Cardiac muscle cell (in vitro differentiated cells and primary cell): ENCODE results near the gene BNC2. TPM values are rescaled to one million over a fixed set of nuclear protein-coding genes. Genes with fewer than 3 reads are reported as not detected.

ENCODE experiments used
- DNase-seq, 2 donors: peaks; one replicate each; pipeline versions ENCODE4 v3.0.0 to v3.0.0-alpha.2; 2010 to 2017; ENCODE audit warnings: low read depth in 1 of 2, low spot score in 1 of 2
- H3K27ac ChIP-seq: fragments of 200-600 bp; sonication (generic); 2 replicates; pipeline ENCODE4 v1.5.1; 2016
- H3K27me3 ChIP-seq: fragments of 200-600 bp; sonication (generic); 2 replicates; pipeline ENCODE4 v1.6.0; 2016; ENCODE audit warnings: control low read depth
- H3K36me3 ChIP-seq: fragments of 200-600 bp; sonication (generic); 2 replicates; pipeline ENCODE4 v1.5.1; 2016; ENCODE audit warnings: control low read depth
- H3K4me1 ChIP-seq: fragments of 200-600 bp; sonication (generic); 2 replicates; pipeline ENCODE4 v1.8.1; 2017; ENCODE audit warnings: low read depth, mild to moderate bottlenecking, mixed run types
- H3K4me3 ChIP-seq: fragments of 200-600 bp; sonication (generic); 2 replicates; pipeline ENCODE4 v1.5.1; 2016; ENCODE audit warnings: mild to moderate bottlenecking
- H3K9me3 ChIP-seq: fragments of 200-600 bp; sonication (generic); 2 replicates; pipeline ENCODE4 v1.5.1; 2017; ENCODE audit warnings: low read depth, mild to moderate bottlenecking, control low read depth
- polyA plus RNA-seq: library from polyadenylated mRNA; unstranded; fragments of >200 nt; fragmentation: Nextera tagmentation; extraction: Ambion mirVana; gene quantifications from 2 replicates; pipeline ENCODE4 v1.2.1, GENCODE V29; 2016
- total RNA-seq: library from RNA; depleted of rRNA; stranded (reverse); fragments of >200 nt; gene quantifications from 2 replicates; pipeline ENCODE4 v1.2.3, GENCODE V29; 2016
- TF ChIP-seq, protein P1 (sequence below): IDR thresholded peaks from 2 replicates; pipeline ENCODE4 v1.5.1; 2012; ENCODE audit warnings: low read depth, mild to moderate bottlenecking, low read length

The BNC2 gene
- total and polyA plus RNA-seq, 2 experiments from 2014 or later: 0.54 to 0.55 TPM

DNA sequence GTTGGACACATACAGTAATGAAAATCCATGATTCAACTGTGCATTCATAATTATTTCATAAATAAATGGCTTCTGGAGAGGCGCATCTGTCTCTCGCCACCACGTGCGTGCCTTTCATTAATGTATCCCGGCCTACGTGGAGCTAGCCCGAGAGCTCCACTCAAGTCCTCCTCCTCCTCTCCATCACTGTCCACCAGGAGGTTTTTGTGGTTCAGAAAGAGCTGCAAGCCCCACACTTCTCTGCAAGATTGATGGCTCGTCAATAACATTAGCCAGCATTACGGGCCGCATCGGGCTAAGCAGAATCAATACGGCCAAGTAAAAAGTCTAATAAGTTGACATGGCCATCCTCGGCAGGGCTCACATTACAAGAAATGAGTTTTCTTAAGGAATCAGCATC, 499.8 kb downstream of the BNC2 start:
- H3K4me1 ChIP-seq: no peaks in the 10 kb centered on the region
- H3K9me3 ChIP-seq: peaks cover 3% of the 10 kb centered on the region
- no peaks in the 10 kb centered on the region for H3K27me3 ChIP-seq
- no peak overlapping the region for H3K27ac ChIP-seq
- no peak for DNase-seq
- H3K36me3 ChIP-seq: no peaks in the 10 kb centered on the region
- no peak overlapping the region for H3K4me3 ChIP-seq
- TF ChIP-seq, protein P1, sequence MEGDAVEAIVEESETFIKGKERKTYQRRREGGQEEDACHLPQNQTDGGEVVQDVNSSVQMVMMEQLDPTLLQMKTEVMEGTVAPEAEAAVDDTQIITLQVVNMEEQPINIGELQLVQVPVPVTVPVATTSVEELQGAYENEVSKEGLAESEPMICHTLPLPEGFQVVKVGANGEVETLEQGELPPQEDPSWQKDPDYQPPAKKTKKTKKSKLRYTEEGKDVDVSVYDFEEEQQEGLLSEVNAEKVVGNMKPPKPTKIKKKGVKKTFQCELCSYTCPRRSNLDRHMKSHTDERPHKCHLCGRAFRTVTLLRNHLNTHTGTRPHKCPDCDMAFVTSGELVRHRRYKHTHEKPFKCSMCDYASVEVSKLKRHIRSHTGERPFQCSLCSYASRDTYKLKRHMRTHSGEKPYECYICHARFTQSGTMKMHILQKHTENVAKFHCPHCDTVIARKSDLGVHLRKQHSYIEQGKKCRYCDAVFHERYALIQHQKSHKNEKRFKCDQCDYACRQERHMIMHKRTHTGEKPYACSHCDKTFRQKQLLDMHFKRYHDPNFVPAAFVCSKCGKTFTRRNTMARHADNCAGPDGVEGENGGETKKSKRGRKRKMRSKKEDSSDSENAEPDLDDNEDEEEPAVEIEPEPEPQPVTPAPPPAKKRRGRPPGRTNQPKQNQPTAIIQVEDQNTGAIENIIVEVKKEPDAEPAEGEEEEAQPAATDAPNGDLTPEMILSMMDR: no peak

DNA sequence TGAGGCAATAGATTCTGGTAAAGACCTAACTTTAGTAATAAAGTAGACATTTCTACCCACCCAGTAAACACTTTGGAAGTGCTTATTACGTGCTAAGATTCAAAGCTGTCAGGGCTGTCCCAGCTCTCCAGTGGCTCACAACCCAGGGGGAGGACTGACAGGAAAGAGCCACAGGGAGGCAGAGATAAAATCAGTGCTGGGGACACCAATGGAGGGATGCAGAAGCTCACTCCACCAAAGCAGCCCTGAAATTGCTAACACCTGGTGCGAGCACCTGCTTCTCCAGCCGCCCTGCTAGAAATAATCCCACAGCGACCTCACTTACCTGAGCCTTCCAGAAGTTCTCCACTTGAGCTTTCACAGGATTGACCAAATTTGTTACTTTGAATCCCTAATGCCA, 501.0 kb downstream of the BNC2 start:
- Histone ChIP-seq H3K36me3 (no peaks in the 10 kb centered on the region), H3K4me1 (no peaks in the 10 kb centered on the region), H3K4me3 (no peak overlapping the region), H3K27me3 (no peaks in the 10 kb centered on the region), H3K9me3 (no peaks in the 10 kb centered on the region), H3K27ac (no peak overlapping the region)
- no peak for DNase-seq
- TF ChIP-seq, protein P1: no peak

DNA sequence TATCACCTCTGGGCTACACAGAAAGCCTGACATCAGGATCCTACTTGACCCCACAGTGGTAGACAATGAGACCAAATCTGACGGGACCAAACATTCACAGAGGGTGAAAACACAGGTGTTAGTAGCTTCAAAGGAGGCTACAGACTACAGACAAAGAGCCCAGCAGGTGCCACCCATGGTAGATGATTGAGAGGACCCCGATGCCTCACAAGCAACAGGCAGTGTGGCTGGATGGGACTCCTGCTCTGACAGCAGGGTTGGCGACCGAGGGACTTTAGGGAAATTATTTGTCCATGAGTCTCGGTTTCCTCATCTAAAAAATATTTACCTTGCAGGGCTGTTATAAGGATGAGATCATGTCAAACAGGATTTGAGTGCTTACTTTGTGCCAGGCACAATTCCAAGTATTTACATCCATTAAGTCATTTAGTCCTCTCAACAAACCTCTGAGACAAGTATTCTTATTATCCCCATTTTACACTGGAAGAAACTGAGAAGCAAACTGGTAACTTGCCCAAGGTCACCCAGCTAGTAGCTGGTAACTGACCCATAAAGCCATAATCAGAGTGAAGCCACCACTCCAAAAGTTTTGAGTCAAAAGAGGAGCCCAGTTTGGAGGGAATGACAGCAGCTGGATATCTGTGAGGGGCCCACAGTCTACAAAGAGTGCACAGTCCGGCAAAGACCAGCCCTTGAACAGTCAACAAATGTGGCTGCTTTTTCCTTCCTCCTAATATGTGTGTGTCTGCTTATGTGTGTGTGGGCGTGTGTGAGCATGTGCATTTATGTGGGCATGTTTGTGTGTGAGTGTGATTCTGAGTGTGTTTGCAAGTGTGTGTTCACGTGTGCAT, 502.0 kb downstream of the BNC2 start:
- no peak overlapping the region for H3K4me3 ChIP-seq
- H3K27me3 ChIP-seq: no peaks in the 10 kb centered on the region
- TF ChIP-seq, protein P1: no peak
- H3K4me1 ChIP-seq: no peaks in the 10 kb centered on the region
- no peak overlapping the region for H3K27ac ChIP-seq
- H3K36me3 ChIP-seq: no peaks in the 10 kb centered on the region
- H3K9me3 ChIP-seq: no peaks in the 10 kb centered on the region
- DNase-seq: no peak

DNA sequence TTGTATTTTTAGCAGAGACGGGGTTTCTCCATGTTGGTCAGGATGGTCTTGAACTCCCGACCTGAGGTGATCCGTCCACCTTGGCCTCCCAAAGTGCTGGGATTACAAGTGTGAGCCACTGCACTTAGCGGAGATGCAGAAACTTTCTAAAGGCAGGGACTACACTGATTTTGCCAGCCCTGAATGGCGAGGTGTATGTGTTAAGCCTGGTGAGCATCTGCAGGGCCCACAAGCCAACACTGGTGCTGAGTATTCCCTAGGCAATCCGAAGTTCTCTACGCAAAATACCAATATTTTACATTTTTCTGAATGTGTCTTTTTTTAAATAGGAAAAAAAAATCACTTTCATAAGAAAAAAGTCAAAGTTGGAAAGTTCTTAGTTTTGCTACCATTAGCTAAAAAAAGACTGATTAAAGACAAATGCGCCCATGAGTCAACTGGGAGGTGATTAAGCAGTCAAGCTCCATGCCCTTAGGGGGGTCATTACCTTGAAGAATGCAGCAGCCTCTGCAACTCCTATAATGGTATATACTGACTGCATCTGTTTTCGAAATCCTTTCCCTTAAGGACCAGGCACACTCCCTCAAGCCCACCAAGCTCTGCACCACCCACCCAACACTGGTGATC, 502.8 kb downstream of the BNC2 start:
- TF ChIP-seq, protein P1: no peak
- Histone ChIP-seq H3K27ac (no peak overlapping the region), H3K27me3 (peaks cover 3% of the 10 kb centered on the region), H3K36me3 (no peaks in the 10 kb centered on the region), H3K4me1 (no peaks in the 10 kb centered on the region), H3K4me3 (no peak overlapping the region), H3K9me3 (no peaks in the 10 kb centered on the region)
- no peak for DNase-seq

DNA sequence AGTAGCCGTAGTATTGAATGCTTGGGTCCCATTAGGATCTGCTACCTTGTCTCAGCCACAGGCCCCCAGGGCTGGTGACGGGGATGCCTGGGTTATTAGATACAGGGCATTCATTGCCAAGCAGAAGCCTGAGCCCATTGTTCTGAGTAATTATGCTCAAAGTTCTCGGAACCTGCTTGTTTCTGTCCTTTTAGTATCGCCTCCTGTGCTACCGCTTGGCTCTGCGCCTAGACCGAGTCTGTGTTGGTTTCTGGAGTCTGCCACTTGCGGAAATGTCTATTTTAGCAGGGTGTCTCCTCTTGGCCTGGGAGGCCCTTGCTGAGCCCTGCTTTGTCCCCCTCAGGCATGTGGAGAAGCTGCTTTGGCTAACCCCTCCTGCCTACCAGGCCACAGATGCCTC, 506.1 kb downstream of the BNC2 start:
- no peak for DNase-seq
- peaks cover 3% of the 10 kb centered on the region for H3K27me3 ChIP-seq
- TF ChIP-seq, protein P1: no peak
- H3K36me3 ChIP-seq: no peaks in the 10 kb centered on the region
- no peak overlapping the region for H3K27ac ChIP-seq
- H3K4me1 ChIP-seq: no peaks in the 10 kb centered on the region
- no peak overlapping the region for H3K4me3 ChIP-seq
- H3K9me3 ChIP-seq: no peaks in the 10 kb centered on the region
